GM18520 (cell line): ENCODE data around the gene CCDC127.

Source experiments
- ATAC-seq: cut with Tn5 transposase; IDR thresholded peaks from one replicate; pipeline ENCODE4 v1.9.1; 2021; ENCODE audit not compliant: unreplicated experiment

The CCDC127 gene

GRCh38 chr5:191036-191948 lies 26.7 kb downstream of the CCDC127 start, which contains the start of gene LRRC14B:
Gene LRRC14B, plus strand, starts transcription at chr5:191495. Its CDS starts 44 bp downstream, at chr5:191539.
- no peak for ATAC-seq

GRCh38 chr5:190366-191035 lies 27.5 kb downstream of the CCDC127 start:
- no peak for ATAC-seq

GRCh38 chr5:189976-190365 lies 28.0 kb downstream of the CCDC127 start:
- ATAC-seq = no peak

- ATAC-seq = no peak
Measured at GRCh38 chr5:189486-189885, 28.5 kb downstream of the CCDC127 start.

- ATAC-seq = peak; percentile 71
Measured at GRCh38 chr5:188488-189481, 29.2 kb downstream of the CCDC127 start.

GRCh38 chr5:187617-188451 lies 30.1 kb downstream of the CCDC127 start:
- ATAC-seq = no peak

GRCh38 chr5:187042-187431 lies 30.9 kb downstream of the CCDC127 start:
- no peak for ATAC-seq

GRCh38 chr5:186091-187041 lies 31.6 kb downstream of the CCDC127 start:
- ATAC-seq = no peak

- no peak for ATAC-seq
Measured at GRCh38 chr5:185095-186070, 32.6 kb downstream of the CCDC127 start.

GRCh38 chr5:184471-184870 lies 33.5 kb downstream of the CCDC127 start:
- no peak for ATAC-seq

- ATAC-seq = no peak
Measured at GRCh38 chr5:182126-182525, 35.8 kb downstream of the CCDC127 start.

- no peak for ATAC-seq
Measured at GRCh38 chr5:181566-181965, 36.4 kb downstream of the CCDC127 start.

- ATAC-seq = no peak
Measured at GRCh38 chr5:181160-181559, 36.8 kb downstream of the CCDC127 start.

GRCh38 chr5:180286-180918 lies 37.6 kb downstream of the CCDC127 start:
- ATAC-seq = no peak

GRCh38 chr5:179401-179800 lies 38.6 kb downstream of the CCDC127 start:
- no peak for ATAC-seq

- no peak for ATAC-seq
Measured at GRCh38 chr5:178110-178509, 39.8 kb downstream of the CCDC127 start.

GRCh38 chr5:176296-176823 lies 41.6 kb downstream of the CCDC127 start:
- ATAC-seq = no peak
